ENCODE results near the gene HOXC6.

Gene HOXC6

DNA sequence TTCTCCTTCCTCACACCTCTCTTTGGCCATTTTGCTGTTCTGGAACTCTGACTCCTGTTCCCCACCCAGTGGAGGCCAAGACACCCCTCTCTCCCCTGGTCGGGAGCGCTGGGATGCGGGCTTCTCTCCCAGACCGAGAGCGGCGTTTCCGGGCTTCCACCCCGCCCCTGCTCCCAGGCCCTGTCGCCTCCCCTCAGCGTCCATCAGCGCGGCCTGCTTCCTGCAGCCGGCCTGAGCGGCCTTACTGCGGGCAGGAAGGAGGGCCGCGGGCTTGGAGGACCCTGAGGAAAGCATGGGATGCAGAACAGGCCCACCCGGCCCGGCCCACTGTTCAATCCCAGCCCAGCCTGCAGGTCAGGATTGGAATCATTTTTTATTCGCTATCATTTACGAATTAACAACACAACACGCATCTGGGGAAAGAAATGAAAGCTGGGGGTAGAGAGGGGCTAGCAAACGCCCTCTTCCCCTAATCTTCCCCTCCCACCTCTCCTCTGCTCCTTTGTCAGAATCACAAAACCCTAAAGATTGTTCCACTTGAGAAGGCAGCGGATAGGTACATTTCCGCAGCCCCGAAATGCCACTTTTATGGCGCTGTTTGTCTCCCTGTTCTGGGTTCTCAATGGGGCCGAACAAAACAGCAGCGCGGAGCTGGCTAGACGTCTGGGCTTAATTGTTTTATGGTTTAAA lies 23.3 kb upstream of the HOXC6 start (continued):
- TF ChIP-seq, protein P1, sequence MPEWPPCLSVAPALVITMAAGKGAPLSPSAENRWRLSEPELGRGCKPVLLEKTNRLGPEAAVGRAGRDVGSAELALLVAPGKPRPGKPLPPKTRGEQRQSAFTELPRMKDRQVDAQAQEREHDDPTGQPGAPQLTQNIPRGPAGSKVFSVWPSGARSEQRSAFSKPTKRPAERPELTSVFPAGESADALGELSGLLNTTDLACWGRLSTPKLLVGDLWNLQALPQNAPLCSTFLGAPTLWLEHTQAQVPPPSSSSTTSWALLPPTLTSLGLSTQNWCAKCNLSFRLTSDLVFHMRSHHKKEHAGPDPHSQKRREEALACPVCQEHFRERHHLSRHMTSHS (tag by site-specific recombination; IDR thresholded peaks at IDR 0.05), result no peak

DNA sequence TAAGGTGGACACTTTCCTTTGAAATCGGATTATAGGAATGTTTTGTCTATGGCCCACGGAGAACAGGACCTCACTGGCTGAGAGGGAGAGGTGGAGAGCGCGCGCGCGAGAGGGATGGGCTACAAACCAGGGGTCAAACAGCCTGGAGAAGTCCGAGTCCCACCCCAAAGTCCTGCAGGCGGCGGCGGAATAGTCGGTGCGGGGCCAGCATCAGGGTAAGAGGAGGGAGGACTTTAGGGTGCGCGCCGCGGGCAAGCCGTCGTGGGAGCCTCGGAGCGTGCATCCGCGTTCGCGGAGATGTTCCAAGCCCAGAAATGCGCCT lies 22.7 kb upstream of the HOXC6 start:
- no peaks in the 10 kb centered on the region for H3K9me3 ChIP-seq (ENCODE audit: control insufficient read depth, insufficient read depth, low read depth, low read length)
- H3K4me3 ChIP-seq (ENCODE audit: low read depth, low read length), result no peak overlapping the region
- CTCF ChIA-PET, result interaction anchor here (0.6 to 7.9 kb wide), 22 partner anchors 10 to 353 kb away, joined by 3 to 111 read pairs (median 6); partner anchors contain the start of genes HOXC10, HOXC5, HOXC6 and SMUG1
- peaks cover 8 to 15% of the 10 kb centered on the region in 2 experiments; a peak in 2 of 3 replicates for H3K36me3 ChIP-seq (ENCODE audit: control insufficient read depth in 2 of 2, insufficient read depth in 1 of 2, low read length in 2 of 2)
- TF ChIP-seq ZBTB7A (tag by site-specific recombination; IDR thresholded peaks at IDR 0.05; ENCODE audit: low read depth) (no peak), ZBTB11 (tag by site-specific recombination; conservative IDR thresholded peaks at IDR 0.05; ENCODE audit: low read depth) (peak; percentile 31; the same call in 1 of the 2 replicates)
- POLR2A ChIA-PET, result no interaction called here
- no peak overlapping the region for H3K27ac ChIP-seq (ENCODE audit: extremely low read depth, low read depth, low read length)
- peaks cover 37% of the 10 kb centered on the region for H3K4me1 ChIP-seq (ENCODE audit: control insufficient read depth, insufficient read depth, low read length)

DNA sequence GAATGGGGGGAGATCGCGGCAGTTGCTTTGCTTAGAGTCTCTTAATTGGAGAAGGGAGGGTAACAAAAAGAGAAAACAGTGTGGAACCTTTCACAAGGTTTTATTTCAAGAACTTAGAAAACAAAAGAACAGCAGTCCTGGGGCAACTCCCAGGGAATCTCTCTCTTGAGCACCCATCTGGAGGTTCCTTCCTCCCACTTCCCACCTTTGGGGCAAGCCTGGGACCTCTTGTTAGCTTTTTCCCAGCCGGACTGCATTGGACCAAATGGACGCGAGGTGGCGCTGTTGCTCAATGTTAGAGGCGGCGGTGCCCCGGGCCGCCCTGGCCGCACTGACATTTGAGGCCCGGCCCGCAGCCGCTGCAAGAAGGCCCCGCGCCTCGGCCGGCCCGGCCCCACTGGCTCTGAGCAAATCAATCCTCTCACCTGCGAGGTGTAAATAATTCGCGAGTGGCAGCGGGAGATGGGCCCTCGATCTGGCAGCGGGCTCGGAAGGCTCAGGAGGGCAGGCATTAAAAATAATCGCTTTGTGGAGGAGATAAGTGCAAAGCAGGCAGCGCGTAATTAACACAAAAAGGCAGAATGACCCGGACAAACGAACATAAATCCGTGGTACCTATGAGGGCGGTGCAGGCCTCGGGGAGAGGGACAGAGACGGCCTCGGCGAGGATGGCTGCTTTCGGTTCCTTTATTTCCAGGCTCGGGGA lies 22.2 kb upstream of the HOXC6 start:
- peak overlapping the region; percentile 45; the same call in 1 of the 2 replicates for H3K27ac ChIP-seq (ENCODE audit: extremely low read depth, low read depth, low read length)
- H3K4me1 ChIP-seq (ENCODE audit: control insufficient read depth, insufficient read depth, low read length), result peaks cover 40% of the 10 kb centered on the region
- no peaks in the 10 kb centered on the region for H3K9me3 ChIP-seq (ENCODE audit: control insufficient read depth, insufficient read depth, low read depth, low read length)
- H3K36me3 ChIP-seq (ENCODE audit: control insufficient read depth in 2 of 2, insufficient read depth in 1 of 2, low read length in 2 of 2), result peaks cover 8 to 15% of the 10 kb centered on the region in 2 experiments; a peak in 2 of 3 replicates
- ChIA-PET POLR2A (no interaction called here), CTCF (interaction anchor here (0.6 to 7.9 kb wide), 27 partner anchors 10 to 353 kb away, joined by 3 to 111 read pairs (median 7); partner anchors contain the start of genes HOXC10, HOXC5, HOXC6 and SMUG1)
- no peak overlapping the region for H3K4me3 ChIP-seq (ENCODE audit: low read depth, low read length)
- TF ChIP-seq ZNF18 (tag by site-specific recombination; IDR thresholded peaks at IDR 0.05), result peak; percentile 67
- TF ChIP-seq SP3 (tag by site-specific recombination; IDR thresholded peaks at IDR 0.05), result peak; percentile 14; the same call in 1 of the 2 replicates
- peak; percentile 37; the same call in 1 of the 2 replicates for TF ChIP-seq GLIS1 (tag by site-specific recombination; IDR thresholded peaks at IDR 0.05)
- TF ChIP-seq, protein P2, sequence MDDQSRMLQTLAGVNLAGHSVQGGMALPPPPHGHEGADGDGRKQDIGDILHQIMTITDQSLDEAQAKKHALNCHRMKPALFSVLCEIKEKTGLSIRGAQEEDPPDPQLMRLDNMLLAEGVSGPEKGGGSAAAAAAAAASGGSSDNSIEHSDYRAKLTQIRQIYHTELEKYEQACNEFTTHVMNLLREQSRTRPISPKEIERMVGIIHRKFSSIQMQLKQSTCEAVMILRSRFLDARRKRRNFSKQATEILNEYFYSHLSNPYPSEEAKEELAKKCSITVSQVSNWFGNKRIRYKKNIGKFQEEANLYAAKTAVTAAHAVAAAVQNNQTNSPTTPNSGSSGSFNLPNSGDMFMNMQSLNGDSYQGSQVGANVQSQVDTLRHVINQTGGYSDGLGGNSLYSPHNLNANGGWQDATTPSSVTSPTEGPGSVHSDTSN (CRISPR knock-in tag; IDR thresholded peaks at IDR 0.05), result no peak
- peak; percentile 51; the same call in 1 of the 2 replicates for TF ChIP-seq ZBTB20 (tag by site-specific recombination; IDR thresholded peaks at IDR 0.05)
- no peak for TF ChIP-seq GFI1B (tag by site-specific recombination; IDR thresholded peaks at IDR 0.05)
- 0 out of 2 replicates have a peak, but pooled peaks have one; percentile 33 for TF ChIP-seq ZNF423 (tag by site-specific recombination; IDR thresholded peaks at IDR 0.05)
- TF ChIP-seq, protein P3, sequence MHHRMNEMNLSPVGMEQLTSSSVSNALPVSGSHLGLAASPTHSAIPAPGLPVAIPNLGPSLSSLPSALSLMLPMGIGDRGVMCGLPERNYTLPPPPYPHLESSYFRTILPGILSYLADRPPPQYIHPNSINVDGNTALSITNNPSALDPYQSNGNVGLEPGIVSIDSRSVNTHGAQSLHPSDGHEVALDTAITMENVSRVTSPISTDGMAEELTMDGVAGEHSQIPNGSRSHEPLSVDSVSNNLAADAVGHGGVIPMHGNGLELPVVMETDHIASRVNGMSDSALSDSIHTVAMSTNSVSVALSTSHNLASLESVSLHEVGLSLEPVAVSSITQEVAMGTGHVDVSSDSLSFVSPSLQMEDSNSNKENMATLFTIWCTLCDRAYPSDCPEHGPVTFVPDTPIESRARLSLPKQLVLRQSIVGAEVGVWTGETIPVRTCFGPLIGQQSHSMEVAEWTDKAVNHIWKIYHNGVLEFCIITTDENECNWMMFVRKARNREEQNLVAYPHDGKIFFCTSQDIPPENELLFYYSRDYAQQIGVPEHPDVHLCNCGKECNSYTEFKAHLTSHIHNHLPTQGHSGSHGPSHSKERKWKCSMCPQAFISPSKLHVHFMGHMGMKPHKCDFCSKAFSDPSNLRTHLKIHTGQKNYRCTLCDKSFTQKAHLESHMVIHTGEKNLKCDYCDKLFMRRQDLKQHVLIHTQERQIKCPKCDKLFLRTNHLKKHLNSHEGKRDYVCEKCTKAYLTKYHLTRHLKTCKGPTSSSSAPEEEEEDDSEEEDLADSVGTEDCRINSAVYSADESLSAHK (tag by site-specific recombination; IDR thresholded peaks at IDR 0.05), result no peak
- peak; percentile 59 for TF ChIP-seq FEZF1 (tag by site-specific recombination; IDR thresholded peaks at IDR 0.05)
- TF ChIP-seq, protein P4, sequence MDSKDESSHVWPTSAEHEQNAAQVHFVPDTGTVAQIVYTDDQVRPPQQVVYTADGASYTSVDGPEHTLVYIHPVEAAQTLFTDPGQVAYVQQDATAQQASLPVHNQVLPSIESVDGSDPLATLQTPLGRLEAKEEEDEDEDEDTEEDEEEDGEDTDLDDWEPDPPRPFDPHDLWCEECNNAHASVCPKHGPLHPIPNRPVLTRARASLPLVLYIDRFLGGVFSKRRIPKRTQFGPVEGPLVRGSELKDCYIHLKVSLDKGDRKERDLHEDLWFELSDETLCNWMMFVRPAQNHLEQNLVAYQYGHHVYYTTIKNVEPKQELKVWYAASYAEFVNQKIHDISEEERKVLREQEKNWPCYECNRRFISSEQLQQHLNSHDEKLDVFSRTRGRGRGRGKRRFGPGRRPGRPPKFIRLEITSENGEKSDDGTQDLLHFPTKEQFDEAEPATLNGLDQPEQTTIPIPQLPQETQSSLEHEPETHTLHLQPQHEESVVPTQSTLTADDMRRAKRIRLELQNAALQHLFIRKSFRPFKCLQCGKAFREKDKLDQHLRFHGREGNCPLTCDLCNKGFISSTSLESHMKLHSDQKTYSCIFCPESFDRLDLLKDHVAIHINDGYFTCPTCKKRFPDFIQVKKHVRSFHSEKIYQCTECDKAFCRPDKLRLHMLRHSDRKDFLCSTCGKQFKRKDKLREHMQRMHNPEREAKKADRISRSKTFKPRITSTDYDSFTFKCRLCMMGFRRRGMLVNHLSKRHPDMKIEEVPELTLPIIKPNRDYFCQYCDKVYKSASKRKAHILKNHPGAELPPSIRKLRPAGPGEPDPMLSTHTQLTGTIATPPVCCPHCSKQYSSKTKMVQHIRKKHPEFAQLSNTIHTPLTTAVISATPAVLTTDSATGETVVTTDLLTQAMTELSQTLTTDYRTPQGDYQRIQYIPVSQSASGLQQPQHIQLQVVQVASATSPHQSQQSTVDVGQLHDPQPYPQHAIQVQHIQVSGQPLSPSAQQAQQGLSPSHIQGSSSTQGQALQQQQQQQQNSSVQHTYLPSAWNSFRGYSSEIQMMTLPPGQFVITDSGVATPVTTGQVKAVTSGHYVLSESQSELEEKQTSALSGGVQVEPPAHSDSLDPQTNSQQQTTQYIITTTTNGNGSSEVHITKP (tag by site-specific recombination; IDR thresholded peaks at IDR 0.05), result peak; percentile 49; the same call in 1 of the 2 replicates
- no peak for TF ChIP-seq ZNF19 (tag by site-specific recombination; IDR thresholded peaks at IDR 0.05; ENCODE audit: low read depth)
- peak; percentile 54 for TF ChIP-seq SP7 (tag by site-specific recombination; IDR thresholded peaks at IDR 0.05)
- no peak for TF ChIP-seq ZBTB21 (tag by site-specific recombination; IDR thresholded peaks at IDR 0.05)
- no peak for TF ChIP-seq MEIS1 (CRISPR knock-in tag; IDR thresholded peaks at IDR 0.05; ENCODE audit: borderline replicate concordance)
